Motor neuron (in vitro differentiated cells): ENCODE data around the gene OR13C3. TPM values are rescaled to one million over a fixed set of nuclear protein-coding genes. Genes with fewer than 3 reads are reported as not detected.
"Not testable (repeated sequence)": the region's sequence is repeated elsewhere in the genome, so short reads cannot be mapped to it uniquely, and the experiment has no call there.

Experiments used
- ATAC-seq, 8 experiments: fragments of 200-7000 bp; cut with Tn5 transposase; replicated peaks in 6 of 8; 2 replicates each; pipeline ENCODE4 v1.8.0; 2021; ENCODE audit warnings: mild to moderate bottlenecking in 8 of 8, moderate library complexity in 8 of 8
- H3K27ac ChIP-seq, 2 donors: fragments of 250-450 bp; sonication (Bioruptor Pico); 2 replicates each; pipeline ENCODE4 v1.9.0; 2021; ENCODE audit warnings: antibody characterized with exemption in 2 of 2, mild to moderate bottlenecking in 2 of 2, moderate library complexity in 1 of 2
- H3K4me1 ChIP-seq, 2 donors: fragments of 250-450 bp; sonication (Bioruptor Pico); replicated peaks in 1 of 2; 2 replicates each; pipeline ENCODE4 v1.6.1; 2021; ENCODE audit warnings: antibody characterized with exemption in 2 of 2, mild to moderate bottlenecking in 2 of 2, moderate library complexity in 1 of 2
- H3K4me3 ChIP-seq, 5 donors: fragments of 250-450 bp; sonication (Bioruptor Pico); 2 replicates each; pipeline ENCODE4 v1.9.0; 2021; ENCODE audit warnings: antibody characterized with exemption in 5 of 5, mild to moderate bottlenecking in 5 of 5, moderate library complexity in 4 of 5
- WGBS, 10 experiments: fragments of 450-650 bp; shearing (Covaris generic); methylation state at CpG; one replicate each; pipeline ENCODE4 v1.0.0; 2022; 5-methylcytosine and 5-hydroxymethylcytosine counted together
- in situ Hi-C, 9 experiments: fragments of 400-800 bp; cut with MboI; loops; one replicate each; pipeline ENCODE4 v1.15.0; 2021; ENCODE audit warnings: low sequenced_read_pairs in 9 of 9, low pct_unique_long_range_greater_than_20kb in 2 of 9; ENCODE audit not compliant: unreplicated experiment in 9 of 9
- total RNA-seq, 8 experiments: library from RNA; unstranded; fragments of 300-600 nt; gene quantifications; 2 replicates each; pipeline versions ENCODE4 v1.2.3 to v1.2.4, GENCODE V29; 2022

OR13C3 gene
- total RNA-seq, 8 experiments from 2014 or later: 0.31 TPM; not detected in 7

DNA sequence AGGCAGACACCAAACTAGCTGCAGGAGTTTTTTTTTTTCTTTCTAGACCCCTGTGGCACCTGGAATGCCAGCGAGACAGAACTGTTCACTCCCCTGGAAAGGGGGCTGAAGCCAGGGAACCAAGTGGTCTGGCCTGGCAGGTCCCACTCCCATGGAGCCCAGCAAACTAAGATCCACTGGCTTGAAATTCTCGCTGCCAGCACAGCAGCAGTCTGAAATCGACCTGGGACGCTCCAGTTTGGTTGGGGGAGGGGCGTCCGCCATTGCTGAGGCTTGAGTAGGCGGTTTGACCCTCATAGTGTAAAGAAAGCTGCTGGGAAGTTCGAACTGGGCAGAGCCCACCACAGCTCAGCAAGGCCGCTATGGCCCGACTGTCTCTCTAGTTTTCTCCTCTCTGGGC is 16.4 kb downstream of the OR13C3 start:
- H3K4me3 ChIP-seq, in situ Hi-C loops, ATAC-seq, H3K27ac ChIP-seq, H3K4me1 ChIP-seq: not testable (repeated sequence)
- WGBS, 10 experiments: 40 to 100% (median 83%) methylated on average over 1 to 7 of the region's 10 CpGs; no CpG with 5 or more reads in 6 of the 10 experiments

DNA sequence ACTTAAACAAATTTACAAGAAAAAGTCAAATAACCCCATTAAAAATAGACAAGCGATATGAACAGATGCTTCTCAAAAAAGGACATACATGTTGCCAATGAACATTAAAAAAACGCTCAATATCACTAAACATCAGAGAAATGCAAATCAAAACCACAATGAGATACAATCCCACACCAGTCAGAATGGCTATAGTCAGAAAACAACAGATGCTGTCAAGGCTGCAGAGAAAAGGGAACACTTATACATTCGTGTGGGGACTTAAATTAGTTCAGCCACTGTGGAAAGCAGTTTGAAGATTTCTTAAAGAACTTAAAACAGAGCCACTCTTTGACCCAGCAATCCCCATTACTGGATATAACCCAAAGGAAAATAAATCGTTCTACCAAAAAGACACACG is 21.8 kb downstream of the OR13C3 start:
- no peak for ATAC-seq
- Histone ChIP-seq H3K4me3 (no peak overlapping the region), H3K4me1 (no peaks in the 10 kb centered on the region), H3K27ac (no peak overlapping the region)
- 27 to 80% (median 66%) methylated on average over 2 to 5 of the region's 5 CpGs; no CpG with 5 or more reads in 1 of the 10 experiments for WGBS, 10 experiments
- in situ Hi-C loops: no loop called here

DNA sequence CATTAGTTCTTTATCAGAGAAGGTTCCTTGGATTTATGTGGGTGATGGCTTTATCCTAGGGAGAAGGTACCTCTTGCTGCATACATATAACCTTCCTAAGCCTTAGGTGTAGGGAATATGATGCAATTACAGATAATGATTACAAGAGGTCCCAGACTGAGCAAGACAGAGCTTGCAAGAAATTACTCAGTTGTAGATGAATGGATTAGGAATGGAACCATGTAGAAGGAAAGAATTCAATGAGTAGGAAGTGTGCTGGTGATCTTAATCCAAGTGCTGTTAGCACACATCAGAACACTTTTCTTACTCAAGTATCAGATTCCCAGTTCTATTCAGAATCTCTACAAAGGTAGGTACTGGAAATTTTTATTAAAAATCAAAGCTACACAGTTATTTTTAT is 30.1 kb downstream of the OR13C3 start:
- H3K4me1 ChIP-seq: no peaks in the 10 kb centered on the region
- H3K4me3 ChIP-seq: no peak overlapping the region
- no peak overlapping the region for H3K27ac ChIP-seq
- in situ Hi-C loops: no loop called here
- ATAC-seq: no peak

DNA sequence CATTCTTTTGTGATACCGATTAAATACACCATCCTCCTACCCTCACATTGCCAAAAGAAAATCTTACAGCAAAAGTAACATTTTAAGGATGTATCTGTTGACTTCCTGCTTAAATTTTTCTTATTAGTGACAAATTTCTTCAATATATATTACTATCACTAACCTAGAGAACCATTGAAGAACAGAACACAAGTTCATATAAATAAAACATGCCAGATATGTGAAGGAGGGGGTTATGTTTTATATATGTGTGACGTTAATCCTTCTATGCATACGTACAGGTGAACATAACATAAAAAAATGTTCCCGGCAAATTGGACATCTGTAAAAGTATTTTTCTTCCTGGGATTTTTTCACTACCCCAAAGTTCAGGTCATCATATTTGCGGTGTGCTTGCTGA is 32.7 kb downstream of the OR13C3 start, which contains the start of gene OR13F1:
TSS of gene OR13F1 (plus strand) at position 301 of the 400 bp plus-strand sequence. CDS start at position 301, 0 bp downstream.
- WGBS, 10 experiments: 23 to 100% (median 68%) methylated on average over 1 to 5 of the region's 5 CpGs; no CpG with 5 or more reads in 2 of the 10 experiments
- in situ Hi-C loops: no loop called here
- no peaks in the 10 kb centered on the region for H3K4me1 ChIP-seq
- no peak within 1 kb of the TSS for H3K4me3 ChIP-seq
- no peak for ATAC-seq
- H3K27ac ChIP-seq: no peak within 1 kb of the TSS

DNA sequence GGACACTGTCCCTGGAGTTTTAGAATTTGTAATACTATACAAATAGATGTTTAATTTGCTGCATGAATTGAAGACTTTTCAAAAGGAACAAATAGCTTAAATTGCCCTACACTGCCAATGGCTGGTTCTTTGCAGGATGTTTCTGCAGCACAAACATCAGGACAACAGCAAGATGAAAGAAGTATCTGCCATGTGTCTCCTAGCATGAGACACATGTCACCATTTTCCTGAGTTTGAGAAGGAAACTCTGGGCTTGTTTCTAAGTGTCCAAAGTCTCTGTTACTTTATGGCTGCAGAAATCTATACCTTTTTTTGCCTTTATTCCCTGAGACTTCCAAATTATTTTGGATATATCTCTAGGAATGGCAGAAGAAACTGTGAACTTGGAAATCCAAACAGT is 33.2 kb downstream of the OR13C3 start:
- no peak for ATAC-seq
- in situ Hi-C loops: no loop called here
- Histone ChIP-seq H3K4me3 (no peak overlapping the region), H3K27ac (no peak overlapping the region), H3K4me1 (no peaks in the 10 kb centered on the region)

DNA sequence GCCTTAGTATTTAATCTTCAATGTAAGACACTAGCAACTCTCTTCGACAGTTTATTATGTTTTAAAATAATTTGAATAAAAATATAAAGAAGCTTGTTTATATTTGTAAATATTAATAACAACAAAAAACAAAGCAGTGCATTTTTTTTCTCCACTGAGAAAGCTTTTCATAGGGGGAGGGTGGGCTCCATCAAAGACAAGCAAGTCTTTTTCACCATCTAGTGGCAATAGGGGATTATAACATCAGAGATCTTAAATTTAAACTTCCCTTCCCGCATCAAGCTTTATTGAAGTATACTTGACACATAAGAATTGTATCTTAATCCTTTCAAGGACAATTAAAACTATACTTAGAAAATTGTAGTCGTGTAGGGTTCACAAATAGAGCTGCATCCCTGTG is 41.8 kb downstream of the OR13C3 start:
- no peak overlapping the region for H3K4me3 ChIP-seq
- H3K4me1 ChIP-seq: no peaks in the 10 kb centered on the region
- WGBS, 10 experiments: 0 to 72% (median 29%) methylated on average over 2 to 3 of the region's 3 CpGs; no CpG with 5 or more reads in 1 of the 10 experiments
- H3K27ac ChIP-seq: no peak overlapping the region
- peak in 2 of 8 experiments; percentile 16 to 44 for ATAC-seq
- in situ Hi-C loops: loop anchor here in 1 of 9 experiments (25.0 kb wide), 1 partner anchor 108 kb away; no protein-coding TSS in a partner anchor

Other genes starting within 250 kb of the OR13C3 start
- under 1 TPM in 2 of 8 experiments, not detected in 6; 0.36 to 0.43 TPM for gene OR13F1, start 32.6 kb downstream of the OR13C3 start, total RNA-seq
- under 1 TPM in 1 of 8 experiments, not detected in 7; 0.62 TPM for gene OR13C4, start 9.6 kb downstream of the OR13C3 start, total RNA-seq
- gene OR13C8, start 32.3 kb upstream of the OR13C3 start, total RNA-seq: under 1 TPM in 1 of 8 experiments, not detected in 7; 0.43 TPM
- under 1 TPM in 2 of 8 experiments, not detected in 6; 0.23 to 0.47 TPM for gene OR13C5, start 62.6 kb upstream of the OR13C3 start, total RNA-seq
- under 1 TPM in 1 of 8 experiments, not detected in 7; 0.47 TPM for gene OR13C2, start 68.8 kb upstream of the OR13C3 start, total RNA-seq
- under 1 TPM in 1 of 8 experiments, not detected in 7; 0.33 TPM for gene OR13C9, start 81.3 kb upstream of the OR13C3 start, total RNA-seq
- gene OR13D1, start 157.7 kb upstream of the OR13C3 start, total RNA-seq: 1 to 10 TPM in 1 of 8 experiments, under 1 TPM in 5, not detected in 2; 0.21 to 1.1 (median 0.32) TPM
- gene NIPSNAP3A, start 210.8 kb upstream of the OR13C3 start, total RNA-seq: 10 to 100 TPM; 15.6 to 44.8 (median 23.1) TPM
- gene NIPSNAP3B, start 227.3 kb upstream of the OR13C3 start, total RNA-seq: 1 to 10 TPM in 3 of 8 experiments, under 1 TPM in 5; 0.29 to 2.6 (median 0.48) TPM